Panc1 (cell line): Measurements from ENCODE around the gene SYTL3. TPM values are rescaled to one million over a fixed set of nuclear protein-coding genes. Genes with fewer than 3 reads are reported as not detected.

Source experiments
- ATAC-seq: fragments of 200-7000 bp; cut with Tn5 transposase; 2 replicates; pipeline ENCODE4 v1.9.1; 2020; ENCODE audit warnings: mild to moderate bottlenecking, moderate library complexity
- BruUV-seq: library from RNA; stranded (reverse); fragments of 400-500 nt; replicated peaks from 2 replicates; lab custom pipeline; 2021; lab: Mats Ljungman, UMichigan
- CTCF ChIA-PET: fragments of 300-600 bp; sonication (Branson Sonifier 250); formaldehyde crosslinking; loops from one replicate; lab custom pipeline; 2022; ENCODE audit warnings: antibody characterized with exemption; lab: Charles Lee
- POLR2A ChIA-PET: fragments of 300-600 bp; sonication (Branson Sonifier 250); formaldehyde crosslinking; loops from one replicate; lab custom pipeline; 2022; ENCODE audit warnings: antibody characterized with exemption; lab: Charles Lee
- DNase-seq: peaks from one replicate; pipeline ENCODE4 v3.0.0-alpha.2; 2010; ENCODE audit warnings: low read depth, low spot score
- H3K27ac ChIP-seq: 2 replicates; pipeline ENCODE4 v1.5.1; 2011; ENCODE audit warnings: mild to moderate bottlenecking, low read length, inconsistent platforms
- H3K27me3 ChIP-seq: fragments of 200-500 bp; sonication (Bioruptor generic); 2 replicates; pipeline ENCODE4 v1.6.0; 2014; ENCODE audit warnings: low read length, inconsistent platforms; ENCODE audit not compliant: control insufficient read depth, insufficient read depth
- H3K36me3 ChIP-seq: fragments of 200-500 bp; sonication (Bioruptor generic); 2 replicates; pipeline ENCODE4 v1.5.1; 2014; ENCODE audit warnings: inconsistent platforms, mild to moderate bottlenecking, low read length, moderate library complexity; ENCODE audit not compliant: control insufficient read depth, insufficient read depth
- H3K4me1 ChIP-seq: 2 replicates; pipeline ENCODE4 v1.5.1; 2011; ENCODE audit warnings: inconsistent platforms, mild to moderate bottlenecking, low read length, moderate library complexity; ENCODE audit not compliant: control insufficient read depth, insufficient read depth
- H3K4me3 ChIP-seq, 2 experiments: 2 replicates each; pipeline ENCODE4 v1.5.1; 2011 to 2012; ENCODE audit warnings: low read depth in 2 of 2, low read length in 2 of 2, mild to moderate bottlenecking in 2 of 2, inconsistent platforms in 1 of 2, moderate library complexity in 1 of 2
- H3K9me3 ChIP-seq: fragments of 200-500 bp; sonication (Bioruptor generic); 2 replicates; pipeline ENCODE4 v1.5.1; 2014; ENCODE audit warnings: low read depth, mild to moderate bottlenecking, inconsistent platforms, low read length, moderate library complexity; ENCODE audit not compliant: control insufficient read depth, insufficient read depth
- POLR2AphosphoS5 ChIP-seq: IDR thresholded peaks from 2 replicates; pipeline ENCODE4 v1.6.1; 2012; ENCODE audit warnings: mild to moderate bottlenecking, low read depth, low read length, moderate library complexity
- SIN3A ChIP-seq: IDR thresholded peaks from 2 replicates; pipeline ENCODE4 v1.6.1; 2012; ENCODE audit warnings: low read depth, mild to moderate bottlenecking, low read length, moderate library complexity, borderline replicate concordance; ENCODE audit not compliant: insufficient read depth
- TCF7L2 ChIP-seq: IDR thresholded peaks from 2 replicates; pipeline ENCODE4 v1.6.1; 2011; ENCODE audit warnings: mild to moderate bottlenecking, low read depth, low read length, inconsistent platforms
- in situ Hi-C: cut with HindIII; loops from 2 replicates; pipeline ENCODE4 v1.10.0; 2016; ENCODE audit warnings: low sequenced_read_pairs, low pct_unique_long_range_greater_than_20kb
- intact Hi-C: fragments of 100-400 bp; cut with micrococcal nuclease; formaldehyde crosslinking; loops from one replicate; pipeline ENCODE4 v1.10.0; 2022; ENCODE audit not compliant: unreplicated experiment
- total RNA-seq: library from RNA; stranded (reverse); gene quantifications from one replicate; pipeline ENCODE4 v1.2.1, GENCODE V29; 2021; ENCODE audit not compliant: unreplicated experiment
- TF ChIP-seq, protein P1 (sequence below): fragments of 450-650 bp; IDR thresholded peaks from 2 replicates; pipeline ENCODE4 v1.5.1; 2017; ENCODE audit warnings: mild to moderate bottlenecking
- TF ChIP-seq, protein P2 (sequence below), 2 experiments: IDR thresholded peaks; 2 replicates each; pipeline ENCODE4 v1.6.1; 2011 to 2012; ENCODE audit warnings: low read depth in 2 of 2, control low read depth in 1 of 2, low read length in 1 of 2, mild to moderate bottlenecking in 1 of 2, moderate library complexity in 1 of 2; ENCODE audit not compliant: insufficient read depth in 1 of 2

The SYTL3 gene
- total RNA-seq, 1 experiment from 2014 or later: 1.4 TPM

DNA sequence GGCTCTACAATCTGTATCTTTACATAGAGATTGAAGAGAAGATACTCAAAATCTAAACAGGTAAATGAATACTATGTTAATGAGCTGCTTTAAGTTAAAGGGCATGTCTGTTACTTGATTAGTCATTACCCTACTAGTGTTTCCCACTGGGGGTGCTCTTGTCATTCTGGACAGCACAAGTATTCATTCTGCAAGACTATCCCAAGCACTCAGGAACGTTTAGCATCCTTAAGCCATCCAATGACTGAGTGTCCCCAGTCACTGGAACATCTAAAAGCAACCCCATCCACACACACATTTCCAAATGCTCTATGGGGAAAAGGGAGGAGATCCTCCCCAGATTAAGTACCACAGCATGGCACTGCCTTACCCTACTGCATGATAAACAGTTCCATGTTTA lies 143.6 kb downstream of the SYTL3 start:
- BruUV-seq: no TSS peak
- H3K4me1 ChIP-seq: peaks cover 28% of the 10 kb centered on the region
- no peaks in the 10 kb centered on the region for H3K9me3 ChIP-seq
- DNase-seq: peak; percentile 32
- no peaks in the 10 kb centered on the region for H3K27me3 ChIP-seq
- H3K4me3 ChIP-seq: no peak overlapping the region
- H3K27ac ChIP-seq: no peak overlapping the region
- peak; percentile 78 for ATAC-seq
- in situ Hi-C loops: no loop called here
- POLR2A ChIA-PET: no interaction called here
- no peak for TF ChIP-seq SIN3A
- TF ChIP-seq POLR2AphosphoS5: no peak
- TF ChIP-seq, protein P1, sequence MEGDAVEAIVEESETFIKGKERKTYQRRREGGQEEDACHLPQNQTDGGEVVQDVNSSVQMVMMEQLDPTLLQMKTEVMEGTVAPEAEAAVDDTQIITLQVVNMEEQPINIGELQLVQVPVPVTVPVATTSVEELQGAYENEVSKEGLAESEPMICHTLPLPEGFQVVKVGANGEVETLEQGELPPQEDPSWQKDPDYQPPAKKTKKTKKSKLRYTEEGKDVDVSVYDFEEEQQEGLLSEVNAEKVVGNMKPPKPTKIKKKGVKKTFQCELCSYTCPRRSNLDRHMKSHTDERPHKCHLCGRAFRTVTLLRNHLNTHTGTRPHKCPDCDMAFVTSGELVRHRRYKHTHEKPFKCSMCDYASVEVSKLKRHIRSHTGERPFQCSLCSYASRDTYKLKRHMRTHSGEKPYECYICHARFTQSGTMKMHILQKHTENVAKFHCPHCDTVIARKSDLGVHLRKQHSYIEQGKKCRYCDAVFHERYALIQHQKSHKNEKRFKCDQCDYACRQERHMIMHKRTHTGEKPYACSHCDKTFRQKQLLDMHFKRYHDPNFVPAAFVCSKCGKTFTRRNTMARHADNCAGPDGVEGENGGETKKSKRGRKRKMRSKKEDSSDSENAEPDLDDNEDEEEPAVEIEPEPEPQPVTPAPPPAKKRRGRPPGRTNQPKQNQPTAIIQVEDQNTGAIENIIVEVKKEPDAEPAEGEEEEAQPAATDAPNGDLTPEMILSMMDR: no peak; the same call in 1 of the 2 replicates
- TF ChIP-seq TCF7L2: no peak
- TF ChIP-seq, protein P2, sequence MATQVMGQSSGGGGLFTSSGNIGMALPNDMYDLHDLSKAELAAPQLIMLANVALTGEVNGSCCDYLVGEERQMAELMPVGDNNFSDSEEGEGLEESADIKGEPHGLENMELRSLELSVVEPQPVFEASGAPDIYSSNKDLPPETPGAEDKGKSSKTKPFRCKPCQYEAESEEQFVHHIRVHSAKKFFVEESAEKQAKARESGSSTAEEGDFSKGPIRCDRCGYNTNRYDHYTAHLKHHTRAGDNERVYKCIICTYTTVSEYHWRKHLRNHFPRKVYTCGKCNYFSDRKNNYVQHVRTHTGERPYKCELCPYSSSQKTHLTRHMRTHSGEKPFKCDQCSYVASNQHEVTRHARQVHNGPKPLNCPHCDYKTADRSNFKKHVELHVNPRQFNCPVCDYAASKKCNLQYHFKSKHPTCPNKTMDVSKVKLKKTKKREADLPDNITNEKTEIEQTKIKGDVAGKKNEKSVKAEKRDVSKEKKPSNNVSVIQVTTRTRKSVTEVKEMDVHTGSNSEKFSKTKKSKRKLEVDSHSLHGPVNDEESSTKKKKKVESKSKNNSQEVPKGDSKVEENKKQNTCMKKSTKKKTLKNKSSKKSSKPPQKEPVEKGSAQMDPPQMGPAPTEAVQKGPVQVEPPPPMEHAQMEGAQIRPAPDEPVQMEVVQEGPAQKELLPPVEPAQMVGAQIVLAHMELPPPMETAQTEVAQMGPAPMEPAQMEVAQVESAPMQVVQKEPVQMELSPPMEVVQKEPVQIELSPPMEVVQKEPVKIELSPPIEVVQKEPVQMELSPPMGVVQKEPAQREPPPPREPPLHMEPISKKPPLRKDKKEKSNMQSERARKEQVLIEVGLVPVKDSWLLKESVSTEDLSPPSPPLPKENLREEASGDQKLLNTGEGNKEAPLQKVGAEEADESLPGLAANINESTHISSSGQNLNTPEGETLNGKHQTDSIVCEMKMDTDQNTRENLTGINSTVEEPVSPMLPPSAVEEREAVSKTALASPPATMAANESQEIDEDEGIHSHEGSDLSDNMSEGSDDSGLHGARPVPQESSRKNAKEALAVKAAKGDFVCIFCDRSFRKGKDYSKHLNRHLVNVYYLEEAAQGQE (IDR thresholded peaks at IDR 0.05; ENCODE audit: insufficient read depth in 1 of 2, low read depth in 2 of 2, low read length in 1 of 2): no peak
- H3K36me3 ChIP-seq: peaks cover 13% of the 10 kb centered on the region; the same call in 1 of the 2 replicates
- intact Hi-C loops: loop anchor here (5.0 kb wide), 1 partner anchor 179 kb away; no protein-coding TSS in a partner anchor
- CTCF ChIA-PET: no interaction called here

DNA sequence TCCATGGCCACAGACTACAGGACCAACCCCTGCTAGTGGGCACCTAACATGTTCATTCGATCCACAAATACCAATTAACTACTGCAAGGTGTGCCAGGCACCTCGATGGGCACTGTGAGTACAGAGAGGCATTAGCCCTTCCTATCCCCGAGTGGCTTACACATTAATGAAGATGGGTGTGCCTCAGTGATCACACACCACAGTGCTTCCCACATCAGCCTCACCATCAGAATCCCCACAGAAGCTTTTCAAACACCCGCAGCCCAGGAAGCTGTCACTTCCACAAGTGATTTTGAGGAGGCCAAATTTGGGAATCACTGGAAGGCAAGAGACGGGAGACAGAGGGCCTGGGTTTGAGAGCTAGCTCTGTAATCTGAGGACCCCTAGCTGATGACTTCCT lies 145.7 kb downstream of the SYTL3 start:
- peaks cover 46% of the 10 kb centered on the region for H3K4me1 ChIP-seq
- BruUV-seq: no TSS peak
- CTCF ChIA-PET: no interaction called here
- ATAC-seq (no peak), DNase-seq (no peak)
- intact Hi-C loops (no loop called here), in situ Hi-C loops (no loop called here)
- H3K9me3 ChIP-seq: no peaks in the 10 kb centered on the region
- H3K36me3 ChIP-seq: peaks cover 8% of the 10 kb centered on the region; the same call in 1 of the 2 replicates
- TF ChIP-seq, protein P2 (IDR thresholded peaks at IDR 0.05; ENCODE audit: insufficient read depth in 1 of 2, low read depth in 2 of 2, low read length in 1 of 2): no peak
- TF ChIP-seq TCF7L2: no peak
- TF ChIP-seq SIN3A: no peak
- TF ChIP-seq, protein P1: no peak
- TF ChIP-seq POLR2AphosphoS5: no peak
- H3K4me3 ChIP-seq: no peak overlapping the region
- H3K27ac ChIP-seq: no peak overlapping the region
- H3K27me3 ChIP-seq: no peaks in the 10 kb centered on the region
- POLR2A ChIA-PET: no interaction called here
